ENCODE data around the gene CACNA2D4.
A peak's percentile ranks its signal among the peaks of the same experiment; 100 is the strongest.

The CACNA2D4 gene

GRCh38 chr12:1811948-1812291, 106.5 kb downstream of the CACNA2D4 start:
- DNase-seq = no peak

- DNase-seq = no peak
These were observed 107.0 kb downstream of the CACNA2D4 start for GRCh38 chr12:1811281-1811947.

GRCh38 chr12:1810931-1811280, 107.5 kb downstream of the CACNA2D4 start:
- no peak for DNase-seq

DNA sequence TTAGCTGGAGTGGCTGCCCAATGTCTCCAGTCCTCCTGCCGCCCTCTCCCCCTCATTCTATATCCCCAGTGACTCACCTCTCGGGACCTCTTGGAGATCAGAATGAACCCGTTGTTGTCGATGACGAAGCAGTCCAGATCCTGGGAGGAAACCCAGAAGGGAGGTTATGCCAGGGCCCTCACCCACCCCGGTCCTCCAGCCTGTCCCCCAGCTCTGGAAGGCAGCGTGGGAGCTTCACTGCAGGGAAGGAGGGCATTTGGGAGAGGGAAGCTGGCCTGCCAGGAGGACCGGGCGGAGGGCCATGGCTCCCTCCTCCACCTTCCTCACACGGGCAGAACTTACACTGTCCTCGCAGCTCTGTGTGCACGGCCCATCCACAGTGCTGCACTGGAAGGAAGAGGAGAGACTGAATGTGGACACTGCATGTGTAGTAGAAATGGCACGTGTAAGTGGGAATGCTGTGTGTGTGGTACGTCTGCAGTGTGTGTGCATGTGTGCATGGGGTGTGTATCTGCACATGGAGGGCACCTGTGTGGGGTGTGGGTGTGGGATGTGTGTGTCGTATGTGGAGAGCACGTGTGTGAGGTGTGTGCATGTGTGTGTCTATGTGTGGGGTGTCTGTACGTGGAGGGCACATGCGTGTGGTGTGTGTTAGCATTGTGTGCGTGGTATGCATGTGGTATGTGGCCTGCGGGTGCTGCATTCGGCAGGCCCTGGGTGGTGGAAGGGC, 108.1 kb downstream of the CACNA2D4 start:
- no peak for DNase-seq

GRCh38 chr12:1809591-1810190, 108.8 kb downstream of the CACNA2D4 start:
- DNase-seq = no peak

- DNase-seq = no peak
These were observed 109.5 kb downstream of the CACNA2D4 start for GRCh38 chr12:1808798-1809480.

GRCh38 chr12:1808036-1808797, 110.2 kb downstream of the CACNA2D4 start:
- DNase-seq = no peak

DNA sequence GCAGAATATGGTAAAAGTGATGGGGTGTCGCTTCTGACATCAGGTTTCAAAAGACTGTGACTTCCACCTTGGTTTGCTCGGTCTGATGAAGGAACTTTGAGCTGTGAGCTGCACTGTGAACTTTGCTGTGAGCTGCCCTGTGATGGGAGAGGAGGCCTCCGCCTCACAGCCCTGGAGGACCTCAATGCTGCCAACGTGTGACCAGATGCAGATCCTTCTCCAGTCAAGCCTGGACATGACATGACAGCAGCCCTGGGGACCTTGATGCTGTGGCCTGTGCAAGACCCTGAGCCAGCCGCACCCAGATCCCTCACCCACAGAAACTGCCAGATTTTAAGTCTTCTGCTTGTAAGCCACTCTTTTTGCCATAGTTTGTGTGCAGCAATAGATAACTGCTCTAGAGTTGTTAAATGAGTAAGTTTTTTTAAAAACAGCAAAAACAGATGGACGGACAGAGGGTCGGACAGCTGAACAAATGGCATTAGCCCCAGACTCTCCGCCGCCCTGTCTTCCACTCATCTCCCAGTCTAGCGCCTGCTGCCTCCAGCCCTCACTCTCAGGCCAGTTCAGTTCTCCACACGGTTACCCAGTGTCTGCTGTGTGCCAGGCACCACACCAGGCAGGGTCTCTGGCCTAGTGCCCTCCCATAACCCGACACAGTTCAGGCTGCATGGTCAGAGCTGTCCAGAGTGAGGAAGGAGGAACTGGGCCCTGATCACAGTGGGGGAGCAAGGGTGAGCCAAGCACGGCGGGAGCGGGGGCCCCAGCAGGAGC, 111.2 kb downstream of the CACNA2D4 start:
- no peak for DNase-seq

DNA sequence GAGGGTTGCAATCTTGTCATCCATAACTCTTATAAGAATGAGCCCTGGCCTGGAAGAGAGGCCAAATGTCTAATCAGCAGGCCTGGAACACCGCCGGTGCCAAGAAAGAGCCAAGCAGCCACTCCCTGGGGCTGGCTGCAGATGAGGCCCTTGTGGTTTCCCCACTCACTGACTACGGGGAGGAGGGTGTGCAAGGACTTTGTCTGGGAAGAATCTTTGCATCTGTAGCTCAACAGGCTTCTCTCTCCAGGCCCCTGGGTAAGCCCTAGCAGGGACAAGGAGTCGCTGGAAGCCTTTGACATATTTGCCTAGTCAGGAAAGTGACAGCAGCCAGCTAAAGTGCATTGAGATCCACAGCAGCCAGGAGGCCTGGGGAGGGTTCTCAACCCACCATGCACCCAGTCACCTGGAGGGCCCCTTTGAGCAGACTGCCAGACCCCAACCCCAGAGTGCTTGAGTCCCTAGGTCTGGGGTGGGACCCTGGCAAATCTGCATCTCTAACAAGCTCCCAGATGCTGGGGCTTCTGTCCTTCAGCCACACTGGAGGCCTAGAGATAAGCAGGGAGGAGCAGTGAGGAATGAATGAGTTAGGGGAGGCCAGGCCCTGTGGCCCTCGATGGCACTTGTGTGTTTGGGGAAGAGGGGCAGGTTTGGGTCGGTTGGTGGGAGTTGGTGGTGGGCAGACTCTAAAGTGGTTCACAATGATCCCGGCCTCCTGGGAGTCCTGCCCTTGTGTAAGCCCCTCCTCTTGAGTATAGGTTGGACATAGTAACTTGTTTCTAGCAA, 112.0 kb downstream of the CACNA2D4 start:
- no peak for DNase-seq

DNA sequence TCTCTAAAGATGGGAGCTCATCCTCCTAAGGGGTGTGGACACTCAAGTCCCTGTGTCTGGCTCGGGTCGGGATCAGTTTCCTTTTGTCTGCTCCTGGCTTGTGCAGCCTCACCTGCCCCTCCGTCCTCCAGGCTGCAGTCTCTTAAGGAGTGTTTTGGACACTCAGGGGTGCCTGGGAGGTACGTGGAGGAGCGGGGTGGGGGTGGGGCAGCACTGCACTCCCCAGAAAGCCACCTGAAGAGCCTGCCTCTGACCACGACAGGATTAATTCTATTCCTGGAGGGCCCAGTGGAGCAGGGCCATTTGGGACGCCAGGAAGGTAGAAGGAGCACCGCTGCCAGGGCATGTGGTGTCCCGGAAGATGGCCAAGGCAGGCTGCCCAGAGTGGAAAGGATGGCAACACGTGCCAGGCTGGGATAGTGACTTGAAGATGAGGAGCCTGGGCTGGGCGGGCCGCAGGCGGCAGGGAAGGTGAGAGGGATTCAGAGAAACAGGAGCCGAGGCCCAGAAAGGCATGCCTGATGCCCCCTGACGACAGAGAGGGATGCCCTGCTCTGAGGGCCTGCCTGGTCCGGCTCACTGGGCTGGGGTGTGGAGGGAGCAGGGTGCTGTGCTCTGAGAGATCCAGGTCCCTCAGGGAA, 112.9 kb downstream of the CACNA2D4 start:
- no peak for DNase-seq

GRCh38 chr12:1804545-1805332, 113.7 kb downstream of the CACNA2D4 start:
- peak; percentile 79 for DNase-seq

DNA sequence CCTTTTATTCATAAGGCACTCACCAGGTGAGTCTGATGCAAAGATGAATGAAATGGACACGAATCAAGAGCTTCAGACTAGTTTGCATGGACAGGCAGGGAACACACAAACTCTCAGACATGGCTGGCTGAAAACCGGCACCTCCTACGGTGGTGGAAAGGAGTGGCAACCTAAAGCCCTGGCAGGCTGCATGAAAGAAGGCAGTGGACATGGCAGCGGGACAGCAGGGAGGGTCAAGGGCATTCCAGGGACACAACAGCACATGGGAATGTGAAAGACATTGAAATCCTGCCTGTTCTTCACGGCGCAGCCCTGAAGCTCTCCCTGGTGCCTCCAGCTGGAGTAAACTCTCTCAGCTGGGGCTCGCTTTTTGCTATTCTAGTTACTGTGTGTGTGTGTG, 114.7 kb downstream of the CACNA2D4 start:
- DNase-seq = no peak

- no peak for DNase-seq
These were observed 117.0 kb downstream of the CACNA2D4 start for GRCh38 chr12:1801303-1801975.

GRCh38 chr12:1800401-1801302, 117.8 kb downstream of the CACNA2D4 start:
- no peak for DNase-seq

DNA sequence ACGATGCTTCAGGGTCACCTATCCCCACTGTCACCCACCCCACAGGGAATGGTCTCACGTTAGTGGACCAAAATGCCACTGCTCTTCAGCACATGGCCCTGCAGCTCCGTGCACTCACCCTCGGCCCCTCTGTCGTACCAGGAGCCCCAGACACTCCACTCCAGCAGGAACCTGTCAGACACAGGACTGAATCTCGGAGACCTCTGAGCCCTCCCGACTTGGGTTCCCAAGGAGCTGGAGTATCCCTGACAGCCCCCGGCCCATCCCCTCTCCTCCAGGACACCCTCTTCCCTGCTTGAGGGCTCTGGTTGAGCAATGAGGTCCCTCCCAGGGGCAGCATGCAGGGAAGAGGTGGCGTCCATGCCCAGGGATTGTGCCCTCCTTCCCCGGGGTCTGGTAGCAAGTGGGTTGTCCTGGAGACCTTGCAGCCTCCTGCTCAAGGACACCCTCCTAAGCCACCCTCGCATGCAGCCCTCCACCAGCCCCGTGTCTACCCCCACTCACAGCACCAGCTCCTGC, 118.5 kb downstream of the CACNA2D4 start:
- no peak for DNase-seq

GRCh38 chr12:1799051-1799881, 119.2 kb downstream of the CACNA2D4 start:
- DNase-seq = no peak

DNA sequence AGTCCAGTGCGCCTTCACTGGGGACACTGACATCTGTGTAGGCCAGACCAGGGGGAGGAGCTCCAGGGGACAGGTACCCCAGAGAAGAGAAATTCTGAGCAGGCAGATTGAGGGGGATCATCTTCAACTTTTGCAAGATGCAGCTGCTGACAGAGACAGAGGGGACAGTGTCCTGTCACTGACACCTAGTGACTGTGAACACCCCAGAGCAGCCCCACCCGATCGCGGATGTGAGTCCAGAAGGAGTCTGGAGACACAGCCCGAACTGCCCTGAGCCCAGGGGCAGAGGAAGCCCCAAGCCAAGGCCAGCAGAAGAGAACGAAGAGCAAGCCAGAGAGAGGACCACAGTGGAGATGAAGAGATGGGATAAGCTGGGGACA, 119.8 kb downstream of the CACNA2D4 start:
- DNase-seq = no peak

All from activated CD4-positive, CD25-positive, alpha-beta regulatory T cell treated with anti-CD3 and anti-CD28 coated beads, Interleukin-2, amount 50 U/mL, for 72 hours (primary cell).